ENCODE results near the gene CFAP299.

GRCh38 chr4:80776168-80776567 is 440.6 kb downstream of the CFAP299 start:
- TF ChIP-seq CTCF (IDR thresholded peaks at IDR 0.05; ENCODE audit: low read length), result no peak
- TF ChIP-seq EZH2 (IDR thresholded peaks at IDR 0.05; ENCODE audit: borderline replicate concordance, low read length), result no peak
